Keratinocyte (primary cell): ENCODE results near the gene WAC. TPM values are rescaled to one million over a fixed set of nuclear protein-coding genes. Genes with fewer than 3 reads are reported as not detected.

Experiments used
- DNase-seq: peaks from one replicate; pipeline ENCODE4 v3.0.0-alpha.2; 2011; ENCODE audit warnings: low read depth, missing footprints, low spot score
- FAIRE-seq: peaks from 2 replicates; lab custom pipeline; 2011; peaks lifted over from hg19 to GRCh38; lab: Jason Lieb, UNC
- H2AFZ ChIP-seq: 2 replicates; pipeline ENCODE4 v1.6.0; 2012; ENCODE audit warnings: low read length, control low read depth, inconsistent platforms; ENCODE audit not compliant: control insufficient read depth
- H3K27ac ChIP-seq: 2 replicates; pipeline ENCODE4 v1.5.1; 2011; ENCODE audit warnings: low read length; ENCODE audit not compliant: control insufficient read depth, insufficient read depth
- H3K27me3 ChIP-seq: 3 replicates; pipeline ENCODE4 v1.6.0; 2011; ENCODE audit warnings: low read length; ENCODE audit not compliant: control insufficient read depth, insufficient read depth; ENCODE audit errors: extremely low read depth
- H3K36me3 ChIP-seq, 2 experiments: 2 replicates in 1 of 2; 3 replicates in 1 of 2; pipeline ENCODE4 v1.5.1; 2011; ENCODE audit warnings: low read length in 2 of 2, mild to moderate bottlenecking in 1 of 2; ENCODE audit not compliant: control insufficient read depth in 2 of 2, insufficient read depth in 2 of 2; ENCODE audit errors: extremely low read depth in 1 of 2
- H3K4me1 ChIP-seq: 3 replicates; pipeline ENCODE4 v1.5.1; 2011; ENCODE audit warnings: low read length; ENCODE audit not compliant: control insufficient read depth, insufficient read depth; ENCODE audit errors: extremely low read depth
- H3K4me2 ChIP-seq: 3 replicates; pipeline ENCODE4 v1.6.0; 2011; ENCODE audit warnings: low read depth, low read length; ENCODE audit not compliant: control insufficient read depth, insufficient read depth; ENCODE audit errors: extremely low read depth
- H3K4me3 ChIP-seq, 3 experiments: fragments of 200-600 bp in 1 of 3; sonication (generic) in 1 of 3; 2 replicates in 2 of 3; 3 replicates in 1 of 3; pipeline ENCODE4 v1.5.1; 2011 to 2016; ENCODE audit warnings: low read length in 3 of 3, mild to moderate bottlenecking in 3 of 3, control low read depth in 2 of 3, inconsistent platforms in 1 of 3, low read depth in 1 of 3, mixed read lengths in 1 of 3, mixed run types in 1 of 3, moderate library complexity in 1 of 3; ENCODE audit not compliant: control insufficient read depth in 2 of 3, insufficient read depth in 2 of 3; ENCODE audit errors: extremely low read depth in 1 of 3
- H3K79me2 ChIP-seq: 2 replicates; pipeline ENCODE4 v1.6.0; 2012; ENCODE audit warnings: low read length; ENCODE audit not compliant: control insufficient read depth, insufficient read depth
- H3K9ac ChIP-seq: 3 replicates; pipeline ENCODE4 v1.6.0; 2011; ENCODE audit warnings: low read length; ENCODE audit not compliant: control insufficient read depth, insufficient read depth; ENCODE audit errors: extremely low read depth
- H3K9me1 ChIP-seq: 3 replicates; pipeline ENCODE4 v1.6.0; 2011; ENCODE audit warnings: low read length; ENCODE audit not compliant: control insufficient read depth, insufficient read depth; ENCODE audit errors: extremely low read depth
- H3K9me3 ChIP-seq: 2 replicates; pipeline ENCODE4 v1.5.1; 2012; ENCODE audit warnings: low read depth, low read length; ENCODE audit not compliant: control insufficient read depth
- H4K20me1 ChIP-seq: 3 replicates; pipeline ENCODE4 v1.6.0; 2011; ENCODE audit warnings: low read length; ENCODE audit not compliant: control insufficient read depth, insufficient read depth; ENCODE audit errors: extremely low read depth
- CTCF ChIP-seq, 3 experiments: IDR thresholded peaks in 1 of 3; conservative IDR thresholded peaks in 1 of 3; optimal IDR thresholded peaks in 1 of 3; 2 replicates in 2 of 3; 3 replicates in 1 of 3; pipeline versions ENCODE3 to v1.5.1; 2011; ENCODE audit warnings: low read length in 3 of 3, mild to moderate bottlenecking in 3 of 3, moderate library complexity in 2 of 3, control low read depth in 1 of 3, inconsistent platforms in 1 of 3; ENCODE audit not compliant: insufficient read depth in 2 of 3; ENCODE audit errors: extremely low read depth in 1 of 3
- EZH2 ChIP-seq: IDR thresholded peaks from one replicate; pipeline ENCODE4 v1.6.1; 2012; ENCODE audit warnings: inconsistent platforms, mild to moderate bottlenecking, low read length, moderate library complexity
- dilution Hi-C: fragments of 300-500 bp; cut with MboI; formaldehyde crosslinking; loops from one replicate; pipeline ENCODE4 v1.7.0; 2020; ENCODE audit warnings: low sequenced_read_pairs; ENCODE audit not compliant: extremely low pct_ligation_motif_present
- polyA plus RNA-seq, 5 experiments: library from polyadenylated mRNA; depleted of rRNA in 3 of 5; stranded (reverse) in 3 of 5; stranded (forward) in 1 of 5; unstranded in 1 of 5; fragments of >200 nt; gene quantifications; 1 replicate in 1 of 5; 2 replicates in 3 of 5; 3 replicates in 1 of 5; pipeline versions ENCODE4 v1.2.1 to v1.2.3, GENCODE V29; 2011 to 2012; ENCODE audit warnings: missing spikeins in 2 of 5, low read depth in 1 of 5, low replicate concordance in 1 of 5

Gene WAC
- polyA plus RNA-seq, 1 donor (not counting 4 experiments of a cell fraction or from before 2014, with no cell fraction given), result 80.8 TPM

GRCh38 chr10:28492116-28492920 is 40.6 kb upstream of the WAC start:
- no peak for FAIRE-seq
- no peaks in the 10 kb centered on the region for H3K79me2 ChIP-seq
- H3K4me2 ChIP-seq, result no peak overlapping the region
- dilution Hi-C loops, result no loop called here
- no peak overlapping the region for H2AFZ ChIP-seq
- DNase-seq, result no peak
- H3K9me3 ChIP-seq, result no peaks in the 10 kb centered on the region
- H3K27ac ChIP-seq, result no peak overlapping the region
- no peak for TF ChIP-seq CTCF (optimal IDR thresholded peaks at IDR 0.05 in 1 of 3, IDR thresholded peaks at IDR 0.05 in 1 of 3, conservative IDR thresholded peaks at IDR 0.05 in 1 of 3; ENCODE audit: extremely low read depth in 1 of 3, insufficient read depth in 2 of 3, low read length in 3 of 3)
- TF ChIP-seq EZH2, result no peak
- no peaks in the 10 kb centered on the region for H3K9me1 ChIP-seq
- no peaks in the 10 kb centered on the region for H3K4me1 ChIP-seq
- no peaks in the 10 kb centered on the region for H4K20me1 ChIP-seq
- H3K4me3 ChIP-seq, result no peak overlapping the region
- H3K36me3 ChIP-seq, result no peaks in the 10 kb centered on the region
- H3K9ac ChIP-seq, result no peak overlapping the region
- H3K27me3 ChIP-seq, result no peaks in the 10 kb centered on the region

- no peak overlapping the region for H2AFZ ChIP-seq
- no peak overlapping the region for H3K27ac ChIP-seq
- H3K36me3 ChIP-seq, result no peaks in the 10 kb centered on the region
- TF ChIP-seq EZH2 (no peak), CTCF (optimal IDR thresholded peaks at IDR 0.05 in 1 of 3, IDR thresholded peaks at IDR 0.05 in 1 of 3, conservative IDR thresholded peaks at IDR 0.05 in 1 of 3; ENCODE audit: extremely low read depth in 1 of 3, insufficient read depth in 2 of 3, low read length in 3 of 3) (no peak)
- dilution Hi-C loops, result no loop called here
- FAIRE-seq, result no peak
- H3K9me1 ChIP-seq, result no peaks in the 10 kb centered on the region
- DNase-seq, result no peak
- H4K20me1 ChIP-seq, result no peaks in the 10 kb centered on the region
- no peak overlapping the region for H3K4me3 ChIP-seq
- H3K4me1 ChIP-seq, result no peaks in the 10 kb centered on the region
- H3K27me3 ChIP-seq, result no peaks in the 10 kb centered on the region
- H3K4me2 ChIP-seq, result no peak overlapping the region
- no peaks in the 10 kb centered on the region for H3K9me3 ChIP-seq
- H3K9ac ChIP-seq, result no peak overlapping the region
- H3K79me2 ChIP-seq, result no peaks in the 10 kb centered on the region
Observed at GRCh38 chr10:28494420-28494819, 38.5 kb upstream of the WAC start.
